ENCODE results near the gene SLFN12L. TPM values are rescaled to one million over a fixed set of nuclear protein-coding genes. Genes with fewer than 3 reads are reported as not detected.

Gene SLFN12L
- total RNA-seq, 1 donor from 2014 or later: 0.18 TPM

GRCh38 chr17:35553310-35553709, 15.8 kb upstream of the SLFN12L start:
- H3K36me3 Mint-ChIP-seq: no peaks in the 10 kb centered on the region
- no peak overlapping the region for H3K4me3 Mint-ChIP-seq
- no peaks in the 10 kb centered on the region for H3K9me3 Mint-ChIP-seq
- peaks cover 79% of the 10 kb centered on the region for H3K27me3 Mint-ChIP-seq (ENCODE audit: low read depth)
- no peak overlapping the region for H3K27ac Mint-ChIP-seq
- DNase-seq (ENCODE audit: low spot score in 2 of 2, unreplicated experiment in 2 of 2): no peak
- no peaks in the 10 kb centered on the region for H3K4me1 Mint-ChIP-seq
- no peak for TF ChIP-seq CTCF (IDR thresholded peaks at IDR 0.05; ENCODE audit: unreplicated experiment)

DNA sequence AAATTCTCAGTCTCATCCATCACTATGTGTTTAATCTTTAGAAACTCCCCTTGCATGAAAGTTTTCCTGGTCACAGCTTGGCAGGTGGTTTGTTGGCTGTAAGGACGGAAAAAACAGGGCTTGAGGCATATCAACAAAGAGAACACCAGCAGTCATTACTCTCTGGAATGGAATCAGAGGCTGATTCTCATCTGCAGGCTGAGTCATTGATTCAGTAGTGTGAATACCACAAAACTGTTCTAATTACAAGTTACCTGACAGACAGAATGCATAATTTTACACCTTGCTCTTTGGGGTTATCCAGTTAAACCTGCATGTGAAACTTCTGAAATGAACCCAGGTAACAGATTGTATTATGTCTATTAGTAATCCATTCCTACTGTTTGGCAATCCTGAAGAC, 11.5 kb upstream of the SLFN12L start:
- Mint-ChIP-seq H3K36me3 (no peaks in the 10 kb centered on the region), H3K27me3 (ENCODE audit: low read depth) (peaks cover 83% of the 10 kb centered on the region), H3K4me1 (no peaks in the 10 kb centered on the region), H3K9me3 (no peaks in the 10 kb centered on the region), H3K27ac (no peak overlapping the region), H3K4me3 (no peak overlapping the region)
- DNase-seq (ENCODE audit: low spot score in 2 of 2, unreplicated experiment in 2 of 2): no peak
- no peak for TF ChIP-seq CTCF (IDR thresholded peaks at IDR 0.05; ENCODE audit: unreplicated experiment)

DNA sequence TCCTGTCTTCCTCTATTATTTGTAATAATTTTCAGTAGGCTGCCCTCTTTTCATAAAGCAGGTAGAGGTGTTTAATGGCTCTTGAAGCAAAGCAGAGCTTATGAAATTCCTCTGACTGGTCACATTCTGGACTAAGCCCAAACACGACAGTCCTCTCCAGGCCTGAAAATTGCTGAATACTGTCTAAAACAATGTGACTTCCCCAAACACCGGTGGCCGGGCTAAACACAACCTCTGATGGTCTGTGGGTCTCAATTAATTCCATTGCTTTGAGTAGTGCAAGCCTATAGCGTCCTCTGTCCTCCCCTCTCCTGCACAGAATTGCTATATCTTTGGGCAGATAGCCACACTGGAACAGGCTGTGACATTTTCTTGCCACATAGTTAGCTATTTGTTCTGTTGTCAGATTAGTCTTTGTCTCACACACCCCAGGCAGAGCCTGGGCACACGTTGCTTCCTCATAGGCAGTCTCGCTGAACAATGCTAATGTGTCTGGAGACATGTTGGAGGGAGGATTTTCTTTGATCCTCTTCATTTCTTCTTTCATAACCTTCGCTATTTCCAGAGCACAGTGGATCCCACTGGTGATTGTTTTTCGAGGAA, 10.8 kb upstream of the SLFN12L start:
- TF ChIP-seq CTCF (IDR thresholded peaks at IDR 0.05; ENCODE audit: unreplicated experiment): no peak
- Mint-ChIP-seq H3K27me3 (ENCODE audit: low read depth) (peaks cover 83% of the 10 kb centered on the region), H3K9me3 (no peaks in the 10 kb centered on the region), H3K27ac (no peak overlapping the region), H3K4me3 (no peak overlapping the region), H3K36me3 (no peaks in the 10 kb centered on the region), H3K4me1 (no peaks in the 10 kb centered on the region)
- DNase-seq (ENCODE audit: low spot score in 2 of 2, unreplicated experiment in 2 of 2): no peak

DNA sequence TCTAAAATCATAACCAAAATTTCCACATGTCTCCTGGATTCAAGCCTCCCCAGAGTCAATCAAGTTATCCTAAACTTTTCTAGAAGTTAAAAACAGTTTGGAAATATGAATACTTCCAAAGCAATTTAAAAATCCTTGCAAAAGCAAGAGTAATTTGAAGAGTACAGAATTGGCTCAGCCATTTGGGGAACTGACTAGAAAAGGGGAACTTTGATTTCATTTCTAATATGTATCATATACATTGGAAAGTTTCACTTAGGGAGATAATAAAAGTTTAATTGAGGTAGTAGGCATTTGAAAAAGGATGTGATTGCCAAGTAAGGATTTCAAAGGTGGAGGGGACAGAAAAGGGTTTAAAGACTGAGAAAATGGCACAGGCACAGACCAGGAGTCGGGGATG, 9.0 kb upstream of the SLFN12L start:
- no peak overlapping the region for H3K27ac Mint-ChIP-seq
- DNase-seq (ENCODE audit: low spot score in 2 of 2, unreplicated experiment in 2 of 2): no peak
- H3K4me3 Mint-ChIP-seq: no peak overlapping the region
- H3K9me3 Mint-ChIP-seq: no peaks in the 10 kb centered on the region
- no peak for TF ChIP-seq CTCF (IDR thresholded peaks at IDR 0.05; ENCODE audit: unreplicated experiment)
- no peaks in the 10 kb centered on the region for H3K4me1 Mint-ChIP-seq
- no peaks in the 10 kb centered on the region for H3K36me3 Mint-ChIP-seq
- peaks cover 70% of the 10 kb centered on the region for H3K27me3 Mint-ChIP-seq (ENCODE audit: low read depth)

GRCh38 chr17:35545150-35545549, 7.7 kb upstream of the SLFN12L start:
- Mint-ChIP-seq H3K9me3 (no peaks in the 10 kb centered on the region), H3K36me3 (no peaks in the 10 kb centered on the region), H3K27ac (no peak overlapping the region), H3K4me1 (no peaks in the 10 kb centered on the region), H3K27me3 (ENCODE audit: low read depth) (peaks cover 71% of the 10 kb centered on the region), H3K4me3 (no peak overlapping the region)
- no peak for TF ChIP-seq CTCF (IDR thresholded peaks at IDR 0.05; ENCODE audit: unreplicated experiment)
- DNase-seq (ENCODE audit: low spot score in 2 of 2, unreplicated experiment in 2 of 2): no peak

DNA sequence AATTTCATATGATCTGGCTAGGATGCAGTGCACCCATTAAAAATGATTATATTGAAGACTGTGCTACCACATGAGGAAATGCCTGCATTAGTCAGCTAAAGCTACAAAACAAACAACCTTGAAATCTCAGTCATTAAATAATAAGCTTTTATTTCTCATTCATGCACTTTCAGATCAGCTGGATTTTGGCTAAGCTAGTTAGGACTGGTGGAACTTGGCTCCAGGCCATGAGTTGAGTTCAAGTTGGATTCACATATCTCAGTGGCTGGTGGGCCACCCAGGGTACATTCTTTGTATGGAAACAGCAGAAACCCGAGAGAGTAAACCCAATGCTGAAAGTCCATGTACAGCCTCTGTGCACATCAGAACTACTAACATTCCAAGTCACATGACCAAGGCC, 6.4 kb upstream of the SLFN12L start:
- DNase-seq (ENCODE audit: low spot score in 2 of 2, unreplicated experiment in 2 of 2): no peak
- Mint-ChIP-seq H3K4me3 (no peak overlapping the region), H3K4me1 (peaks cover 3% of the 10 kb centered on the region), H3K36me3 (no peaks in the 10 kb centered on the region), H3K27me3 (ENCODE audit: low read depth) (peaks cover 66% of the 10 kb centered on the region), H3K9me3 (no peaks in the 10 kb centered on the region), H3K27ac (no peak overlapping the region)
- TF ChIP-seq CTCF (IDR thresholded peaks at IDR 0.05; ENCODE audit: unreplicated experiment): no peak
